GM21423 (cell line): ENCODE results near the gene VPS13A.
"Not testable (repeated sequence)": the region's sequence is repeated elsewhere in the genome, so short reads cannot be mapped to it uniquely, and the experiment has no call there.

ENCODE experiments used
- ATAC-seq: cut with Tn5 transposase; IDR thresholded peaks from one replicate; pipeline ENCODE4 v1.9.1; 2021; ENCODE audit warnings: mild to moderate bottlenecking, moderate library complexity; ENCODE audit not compliant: unreplicated experiment

Gene VPS13A

DNA sequence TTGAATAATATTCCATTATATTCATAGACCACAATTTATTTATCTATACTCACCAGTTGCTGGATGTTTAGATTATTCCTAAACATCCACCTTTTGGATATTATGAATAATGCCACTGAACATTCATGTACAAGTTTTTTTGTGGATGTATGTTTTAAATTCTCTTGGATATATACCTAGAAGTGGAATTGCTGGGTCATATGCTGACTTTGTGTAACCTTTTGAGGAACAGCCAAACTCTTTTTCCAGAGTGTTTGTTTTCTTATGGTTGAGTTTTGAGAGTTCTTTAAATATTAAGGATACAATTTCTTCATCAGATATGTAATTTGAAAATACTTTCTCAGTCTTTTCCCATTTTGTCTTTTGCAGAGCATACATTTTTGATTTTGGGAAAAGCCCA lies 2.7 kb downstream of the VPS13A start:
- ATAC-seq = no peak

DNA sequence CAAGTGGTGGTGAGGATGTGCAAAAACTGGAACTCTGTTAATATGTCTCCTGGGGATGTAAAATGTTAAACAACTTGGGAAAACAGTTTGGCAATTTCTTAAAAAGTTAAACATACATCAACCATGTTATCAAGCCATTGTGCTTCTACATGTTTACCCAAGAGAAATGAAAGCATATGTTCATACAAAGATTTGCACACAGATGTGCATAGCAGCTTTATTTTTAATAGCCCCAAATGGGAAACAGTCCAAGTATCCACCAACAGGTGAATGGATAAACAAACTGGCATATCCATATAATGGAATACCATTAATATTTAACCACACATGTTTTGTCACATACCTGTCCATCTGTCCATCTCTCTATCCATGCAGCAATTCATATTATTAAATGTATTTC lies 6.2 kb downstream of the VPS13A start:
- no peak for ATAC-seq

DNA sequence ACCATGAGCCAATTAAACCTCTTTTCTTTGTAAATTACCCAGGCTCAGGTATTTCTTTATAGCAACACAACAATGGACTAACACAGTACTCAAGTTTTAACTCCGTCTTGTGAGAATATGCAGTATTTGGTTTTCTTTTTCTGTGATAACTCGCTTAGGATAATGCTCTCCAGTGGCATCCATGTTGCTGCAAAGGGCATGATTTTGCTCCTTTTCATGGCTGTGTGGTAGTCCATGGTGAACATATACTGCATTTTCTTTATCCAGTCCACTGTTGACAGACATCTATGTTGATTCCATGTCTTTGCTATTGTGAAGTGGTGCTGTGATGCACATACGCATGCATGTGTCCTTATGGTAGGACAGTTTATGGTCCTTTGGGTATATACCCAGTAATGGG lies 10.9 kb downstream of the VPS13A start:
- no peak for ATAC-seq

GRCh38 chr9:77194423-77194822 lies 17.1 kb downstream of the VPS13A start:
- ATAC-seq = no peak

- no peak for ATAC-seq
Measured at GRCh38 chr9:77210116-77210515, 32.8 kb downstream of the VPS13A start.

DNA sequence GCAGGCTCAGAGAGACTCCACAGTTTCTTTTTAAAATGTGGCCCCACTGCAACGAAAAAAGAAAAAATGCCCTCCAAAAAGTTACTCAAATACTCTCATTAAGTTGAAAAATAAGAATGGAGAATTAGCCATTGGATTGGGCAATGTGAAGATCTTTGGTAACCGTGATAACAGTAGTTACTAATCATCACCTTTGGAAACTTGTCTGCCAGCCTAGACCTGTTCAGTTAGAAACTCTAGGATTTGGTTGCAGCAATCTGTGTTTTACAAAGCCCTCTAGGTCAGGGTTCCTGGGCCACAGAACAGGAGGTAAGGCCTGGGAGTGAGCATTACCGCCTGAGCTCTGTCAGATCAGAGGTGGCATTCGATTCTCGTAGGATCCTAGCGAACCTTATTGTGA lies 34.2 kb downstream of the VPS13A start:
- no peak for ATAC-seq

DNA sequence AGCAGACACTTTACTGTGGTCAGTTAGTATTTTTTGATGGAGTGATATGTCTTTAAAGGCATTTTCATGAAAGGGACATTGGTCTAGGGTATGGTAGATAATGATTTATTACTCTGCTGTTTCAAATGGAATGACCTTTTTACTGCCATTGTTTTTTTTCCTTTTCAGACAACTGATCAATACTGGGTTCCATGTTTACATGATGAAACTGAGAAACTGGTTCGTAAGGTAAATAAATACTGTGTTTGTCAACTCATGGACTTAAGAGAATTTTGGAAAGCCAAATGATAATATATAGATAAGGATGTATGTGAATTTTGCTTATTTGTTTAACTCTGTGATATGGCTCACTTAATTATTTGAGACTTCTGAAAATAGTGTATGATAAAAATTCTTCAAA lies 35.5 kb downstream of the VPS13A start:
- ATAC-seq = no peak

GRCh38 chr9:77215874-77216273 lies 38.5 kb downstream of the VPS13A start:
- no peak for ATAC-seq

- ATAC-seq = no peak
Measured at GRCh38 chr9:77218612-77219011, 41.3 kb downstream of the VPS13A start.

- ATAC-seq = no peak
Measured at GRCh38 chr9:77221431-77221830, 44.1 kb downstream of the VPS13A start.

- ATAC-seq = no peak
Measured at GRCh38 chr9:77224746-77225312, 47.5 kb downstream of the VPS13A start.

DNA sequence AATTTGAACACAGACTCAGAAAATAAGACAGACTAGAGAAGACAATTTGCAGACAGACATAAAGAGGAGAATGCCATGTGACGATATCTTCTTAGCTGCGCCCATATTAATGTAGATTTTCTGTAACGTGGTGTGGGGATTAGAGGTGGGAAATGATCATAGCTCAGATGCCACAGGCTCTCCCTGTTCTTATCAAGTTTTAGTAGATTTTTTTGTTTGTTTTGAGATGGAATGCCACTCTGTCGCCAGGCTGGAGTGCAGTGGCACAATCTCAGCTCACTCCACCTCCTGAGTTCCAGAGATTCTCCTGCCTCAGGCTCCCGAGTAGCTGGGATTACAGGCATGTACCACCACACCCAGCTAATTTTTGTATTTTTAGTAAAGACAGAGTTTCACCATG lies 59.4 kb downstream of the VPS13A start:
- ATAC-seq = no peak

DNA sequence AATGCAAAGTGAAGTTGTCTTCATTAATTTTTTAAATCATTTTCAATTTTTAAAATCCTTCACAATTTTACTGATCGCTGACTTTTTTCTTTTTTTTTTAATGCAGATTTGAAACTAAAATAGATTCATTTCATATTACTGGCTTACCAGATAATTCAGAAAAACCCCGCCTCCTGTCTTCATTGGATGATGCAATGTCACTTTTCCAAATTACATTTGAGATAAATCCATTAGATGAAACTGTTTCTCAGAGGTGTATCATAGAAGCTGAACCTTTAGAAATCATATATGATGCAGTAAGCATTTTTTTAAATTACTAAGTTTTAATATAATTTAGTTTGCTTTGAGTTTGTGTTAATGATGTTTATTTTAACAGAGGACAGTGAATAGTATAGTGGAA lies 60.6 kb downstream of the VPS13A start:
- no peak for ATAC-seq

DNA sequence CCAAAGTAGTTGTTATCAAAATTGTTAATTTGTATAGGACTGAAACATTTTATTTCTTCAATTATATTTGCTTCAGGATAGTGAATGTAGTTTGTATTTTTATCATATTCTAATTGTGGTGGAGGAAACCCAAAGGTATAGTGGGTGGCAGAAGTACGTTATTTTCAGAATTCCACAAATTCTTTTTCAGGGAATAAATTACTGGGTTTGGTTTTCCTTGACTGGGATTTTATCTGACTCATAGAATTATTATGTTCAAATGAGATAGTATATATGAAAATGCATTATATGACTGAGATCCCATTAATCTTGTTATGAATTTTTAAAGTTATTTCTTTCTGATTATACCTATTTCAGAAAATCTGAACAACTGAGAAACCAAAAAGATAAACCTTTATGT lies 73.7 kb downstream of the VPS13A start:
- no peak for ATAC-seq

- no peak for ATAC-seq
Measured at GRCh38 chr9:77257275-77257674, 79.9 kb downstream of the VPS13A start.

DNA sequence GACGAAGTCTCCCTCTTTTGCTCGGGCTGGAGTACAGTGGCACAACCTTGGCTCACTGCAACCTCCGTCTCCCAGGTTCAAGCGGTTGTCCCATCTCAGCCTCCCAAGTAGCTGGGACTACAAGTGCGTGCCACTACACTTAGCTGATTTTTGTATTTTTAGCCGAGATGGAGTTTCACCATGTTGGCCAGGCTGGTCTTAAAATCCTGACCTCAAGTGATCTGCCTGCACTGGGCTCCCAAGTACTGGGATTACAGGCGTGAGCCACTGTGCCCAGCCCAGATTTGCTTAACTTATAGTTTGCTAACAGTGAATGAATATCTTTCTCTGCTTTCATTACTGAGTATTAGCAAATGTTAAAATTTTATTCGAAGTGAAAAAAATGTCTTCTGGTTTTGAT lies 84.3 kb downstream of the VPS13A start:
- ATAC-seq = no peak

DNA sequence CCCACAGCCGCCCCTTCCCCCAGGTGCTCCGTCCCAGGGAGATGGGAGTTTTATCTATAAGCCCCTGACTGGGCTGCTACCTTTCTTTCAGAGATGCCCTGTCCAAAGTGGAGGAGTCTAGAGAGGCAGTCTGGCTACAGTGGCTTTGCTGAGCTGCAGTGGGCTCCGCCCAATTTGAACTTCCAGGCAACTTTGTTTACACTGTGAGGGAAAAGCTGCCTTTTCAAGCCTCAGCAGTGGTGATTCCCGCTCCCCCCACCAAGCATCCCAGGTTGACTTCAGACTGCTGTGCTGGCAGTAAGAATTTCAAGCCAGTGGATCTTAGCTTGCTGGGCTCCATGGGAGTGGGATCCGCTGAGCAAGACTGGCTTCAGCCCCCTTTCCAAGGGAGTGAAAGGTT lies 90.4 kb downstream of the VPS13A start:
- not testable (repeated sequence) for ATAC-seq

DNA sequence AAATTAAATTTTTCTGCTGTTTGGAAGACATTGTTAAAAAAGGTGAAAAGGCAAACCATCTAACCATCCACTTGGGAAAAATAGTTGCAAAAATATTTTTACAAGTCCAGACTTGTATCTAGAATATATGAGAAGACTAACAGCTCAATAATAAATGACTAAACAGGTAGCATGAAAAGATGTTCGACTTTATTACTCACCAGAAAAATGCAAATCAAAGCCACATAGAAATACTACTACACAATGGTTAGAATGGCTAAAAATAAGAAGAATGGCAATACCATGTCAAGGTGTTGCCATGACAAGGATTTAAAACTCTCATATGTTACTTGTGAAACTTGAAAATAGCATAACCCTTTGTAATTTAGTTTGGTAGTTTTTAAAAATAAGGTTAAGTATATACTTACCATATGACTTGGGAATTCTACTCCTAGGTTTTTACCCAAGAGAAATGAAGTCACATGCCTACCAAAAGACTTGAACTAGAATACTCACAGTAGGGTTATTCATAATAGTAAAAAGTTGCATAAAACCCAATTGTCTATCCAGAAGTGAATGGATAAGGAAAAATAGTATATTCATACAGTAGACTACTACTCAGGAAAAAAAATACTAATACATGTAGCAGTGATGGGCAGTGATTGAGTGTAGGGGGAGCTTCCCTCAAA lies 93.8 kb downstream of the VPS13A start:
- no peak for ATAC-seq

DNA sequence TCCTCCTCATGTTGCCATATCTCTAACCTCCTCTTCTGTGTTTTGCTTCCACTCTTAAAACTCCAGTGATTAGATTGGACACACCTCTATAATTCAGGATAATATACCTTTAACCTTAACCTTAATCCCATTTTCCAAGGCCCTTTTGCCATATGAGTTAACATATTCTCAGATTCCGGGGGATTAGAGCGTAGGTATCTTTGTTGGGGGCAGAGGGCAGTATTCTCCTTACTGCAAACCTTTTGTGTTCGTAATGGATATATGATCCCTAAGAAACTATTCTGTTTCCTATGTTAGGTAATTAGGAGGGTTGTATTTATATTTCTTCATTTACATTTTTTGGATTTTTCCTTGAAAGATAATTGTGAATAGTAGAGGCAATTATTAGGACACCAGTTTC lies 99.5 kb downstream of the VPS13A start:
- no peak for ATAC-seq

GRCh38 chr9:77277719-77278118 lies 100.4 kb downstream of the VPS13A start:
- no peak for ATAC-seq

- no peak for ATAC-seq
Measured at GRCh38 chr9:77283991-77284390, 106.7 kb downstream of the VPS13A start.

DNA sequence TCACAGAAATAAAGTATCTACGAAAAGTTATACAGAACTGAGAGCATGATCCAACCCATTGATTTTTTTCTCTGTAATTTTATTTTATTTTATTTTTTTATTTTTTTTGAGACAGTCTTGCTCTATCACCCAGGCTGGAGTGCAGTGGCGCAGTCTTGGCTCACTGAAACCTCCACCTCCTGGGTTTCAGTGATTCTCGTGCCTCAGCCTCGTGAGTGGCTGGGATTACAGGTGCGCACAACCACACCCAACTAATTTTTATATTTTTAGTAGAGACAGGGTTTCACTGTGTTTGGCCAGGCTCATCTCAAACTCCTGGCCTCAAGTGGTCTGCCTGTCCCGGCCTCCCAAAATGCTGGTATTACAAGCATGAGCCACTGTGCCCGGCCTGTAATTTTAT lies 107.3 kb downstream of the VPS13A start:
- no peak for ATAC-seq

DNA sequence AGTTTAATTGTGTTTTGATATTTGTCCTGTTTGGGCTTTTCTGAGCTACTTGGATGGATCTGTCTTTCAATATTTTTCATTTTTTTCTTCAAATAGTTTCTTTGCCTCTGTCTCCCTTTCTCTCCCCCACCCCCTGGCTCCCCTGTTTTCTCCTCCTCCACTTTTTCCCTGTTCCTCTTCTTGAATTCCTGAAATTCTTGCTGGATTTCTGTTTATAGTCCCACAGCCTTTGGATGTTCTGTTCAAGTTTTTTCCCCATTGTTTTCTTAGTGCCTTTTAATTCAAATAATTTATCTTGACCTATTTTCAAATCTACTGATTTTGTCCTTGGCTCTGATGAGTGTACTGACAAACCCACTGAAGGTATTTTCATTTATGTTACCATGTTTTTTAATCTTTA lies 113.0 kb downstream of the VPS13A start:
- no peak for ATAC-seq
